HG02642 (cell line): ENCODE data around the gene PRKG1.

Source experiments
- ATAC-seq: cut with Tn5 transposase; IDR thresholded peaks from one replicate; pipeline ENCODE4 v1.9.1; 2021; ENCODE audit warnings: mild to moderate bottlenecking; ENCODE audit not compliant: unreplicated experiment, poor library complexity

PRKG1 gene

GRCh38 chr10:51918440-51918839 is 844.2 kb downstream of the PRKG1 start:
- ATAC-seq, result peak; percentile 7

GRCh38 chr10:51918884-51919325 is 844.6 kb downstream of the PRKG1 start:
- ATAC-seq, result peak; percentile 49

- ATAC-seq, result no peak
Measured at GRCh38 chr10:51920672-51921071, 846.4 kb downstream of the PRKG1 start.

- ATAC-seq, result no peak
Measured at GRCh38 chr10:51924359-51924758, 850.1 kb downstream of the PRKG1 start.

- ATAC-seq, result no peak
Measured at GRCh38 chr10:51926337-51926736, 852.0 kb downstream of the PRKG1 start.

GRCh38 chr10:51928162-51928561 is 853.9 kb downstream of the PRKG1 start:
- no peak for ATAC-seq

- no peak for ATAC-seq
Measured at GRCh38 chr10:51932530-51932929, 858.2 kb downstream of the PRKG1 start.

- no peak for ATAC-seq
Measured at GRCh38 chr10:51934373-51934772, 860.1 kb downstream of the PRKG1 start.

GRCh38 chr10:51935341-51935740 is 861.1 kb downstream of the PRKG1 start:
- no peak for ATAC-seq

- no peak for ATAC-seq
Measured at GRCh38 chr10:51937308-51938140, 863.2 kb downstream of the PRKG1 start.

- no peak for ATAC-seq
Measured at GRCh38 chr10:51950371-51950995, 876.2 kb downstream of the PRKG1 start.

GRCh38 chr10:51950996-51951555 is 876.8 kb downstream of the PRKG1 start:
- ATAC-seq, result no peak

GRCh38 chr10:51951601-51952000 is 877.3 kb downstream of the PRKG1 start:
- no peak for ATAC-seq

GRCh38 chr10:51952056-51952455 is 877.8 kb downstream of the PRKG1 start:
- no peak for ATAC-seq

GRCh38 chr10:51955696-51956095 is 881.4 kb downstream of the PRKG1 start:
- ATAC-seq, result no peak

- no peak for ATAC-seq
Measured at GRCh38 chr10:51956822-51957221, 882.5 kb downstream of the PRKG1 start.

- no peak for ATAC-seq
Measured at GRCh38 chr10:51960494-51960895, 886.2 kb downstream of the PRKG1 start.

GRCh38 chr10:51961401-51961800 is 887.1 kb downstream of the PRKG1 start:
- no peak for ATAC-seq

GRCh38 chr10:51964630-51965029 is 890.3 kb downstream of the PRKG1 start:
- no peak for ATAC-seq

GRCh38 chr10:51965451-51965850 is 891.2 kb downstream of the PRKG1 start:
- ATAC-seq, result no peak

GRCh38 chr10:51972733-51973346 is 898.6 kb downstream of the PRKG1 start:
- no peak for ATAC-seq
